HG03575 (cell line): ENCODE measurements around the gene ACCS.

Source experiments
- ATAC-seq: cut with Tn5 transposase; IDR thresholded peaks from one replicate; pipeline ENCODE4 v1.9.1; 2021; ENCODE audit not compliant: unreplicated experiment, insufficient number of reproducible peaks, low FRiP score; ENCODE audit errors: extremely low read depth

ACCS gene

GRCh38 chr11:44082645-44083044 is 16.6 kb downstream of the ACCS start:
- ATAC-seq: no peak

DNA sequence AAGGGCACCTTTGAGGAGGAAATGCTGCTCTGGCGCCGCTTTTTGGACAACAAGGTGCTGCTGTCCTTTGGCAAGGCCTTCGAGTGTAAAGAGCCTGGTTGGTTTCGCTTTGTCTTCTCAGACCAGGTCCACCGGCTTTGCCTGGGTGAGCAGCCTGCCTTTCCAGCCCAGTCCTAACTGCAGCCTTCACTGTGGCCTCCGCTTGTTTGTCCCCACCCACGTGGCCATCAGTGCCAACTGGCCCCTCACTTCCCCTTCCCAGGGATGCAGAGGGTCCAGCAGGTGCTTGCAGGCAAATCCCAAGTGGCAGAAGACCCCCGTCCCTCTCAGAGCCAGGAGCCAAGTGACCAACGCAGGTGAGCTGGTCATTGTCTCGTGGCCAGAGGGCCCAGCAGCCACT is 17.4 kb downstream of the ACCS start:
- no peak for ATAC-seq

DNA sequence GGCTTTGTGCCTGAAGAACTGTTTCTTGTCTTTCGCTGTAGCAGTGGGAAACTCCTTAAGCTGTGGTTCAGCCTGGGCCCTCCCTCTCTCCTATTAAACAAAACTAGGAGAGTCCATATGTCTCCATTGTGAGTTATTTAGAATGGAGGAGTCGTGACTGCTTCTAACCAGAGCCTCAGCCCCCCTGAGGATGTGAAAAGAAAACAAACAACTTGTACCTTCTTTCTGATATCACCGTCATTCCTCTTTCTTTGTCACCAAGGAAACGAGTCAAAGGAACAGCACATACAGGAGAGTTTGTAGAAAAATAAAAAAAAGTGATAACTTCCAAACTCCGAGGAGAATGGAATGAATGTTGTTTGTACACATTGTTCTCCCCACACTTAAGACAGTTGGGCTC is 17.8 kb downstream of the ACCS start:
- ATAC-seq: no peak

GRCh38 chr11:44085330-44085729 is 19.3 kb downstream of the ACCS start:
- no peak for ATAC-seq

GRCh38 chr11:44088377-44088776 is 22.3 kb downstream of the ACCS start:
- no peak for ATAC-seq

DNA sequence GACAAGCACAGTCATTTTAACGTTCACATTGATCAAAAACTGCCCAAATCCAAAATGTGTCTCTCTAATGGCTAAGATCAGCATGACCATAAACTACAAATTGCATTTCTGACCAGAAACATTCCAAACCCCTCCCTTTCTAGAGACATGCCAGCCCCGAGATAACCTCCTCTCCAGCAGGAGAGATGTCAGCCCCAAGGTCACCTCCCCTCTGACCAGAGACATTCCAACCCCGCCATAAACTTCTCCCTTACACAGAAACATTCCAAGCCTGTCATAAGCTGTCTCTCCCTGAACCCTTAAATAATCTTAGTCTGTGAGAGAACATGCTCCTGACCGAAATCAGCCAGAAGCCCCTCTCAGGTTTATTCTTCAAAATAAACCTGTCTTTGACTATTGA is 22.8 kb downstream of the ACCS start:
- ATAC-seq: no peak

DNA sequence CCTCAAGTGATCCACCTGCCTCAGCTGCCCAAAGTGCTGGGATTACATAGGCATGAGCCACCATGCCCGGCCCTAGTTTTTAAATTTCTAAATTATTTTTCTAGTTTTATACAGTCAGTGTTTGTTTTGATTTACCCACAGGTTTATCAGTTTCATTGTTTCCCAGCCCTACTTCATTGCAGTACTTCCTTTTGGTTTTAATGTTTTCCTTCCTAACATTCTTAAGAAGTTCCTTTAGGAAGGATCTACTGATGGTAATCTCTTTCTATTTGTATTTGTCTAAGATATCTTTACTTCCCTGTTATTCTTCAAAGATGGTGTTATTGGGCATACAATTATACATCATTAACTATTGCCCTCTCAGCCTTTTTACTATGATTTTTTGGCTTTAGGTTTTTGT is 24.5 kb downstream of the ACCS start:
- ATAC-seq: no peak

DNA sequence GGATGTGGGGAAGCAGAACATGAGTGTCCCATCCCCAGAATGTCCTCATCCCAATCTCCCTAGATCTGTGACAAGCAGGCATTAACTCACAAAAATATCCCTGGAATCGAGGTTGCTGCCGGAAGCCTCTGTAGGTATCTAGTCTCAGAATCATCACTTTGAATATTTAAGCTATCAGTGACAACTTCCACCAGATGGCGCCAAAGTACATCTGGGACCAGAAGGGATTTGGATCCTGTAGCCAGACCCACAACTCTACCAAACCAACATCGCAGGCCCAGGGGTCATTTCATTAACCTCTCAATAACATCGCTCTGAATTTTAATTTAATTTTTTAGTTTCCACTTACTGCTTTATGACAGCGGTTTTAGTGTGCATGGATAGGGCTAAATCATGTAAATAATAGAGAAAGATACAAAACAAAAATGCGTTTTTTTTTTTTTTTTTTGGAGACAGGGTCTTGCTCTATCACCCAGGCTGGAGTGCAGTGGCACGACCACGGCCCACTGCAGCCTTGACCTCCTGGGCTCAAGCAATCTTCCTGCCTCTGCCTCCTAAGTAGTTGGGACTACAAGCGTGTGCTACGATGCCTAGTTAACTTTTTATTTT is 28.3 kb downstream of the ACCS start:
- no peak for ATAC-seq

DNA sequence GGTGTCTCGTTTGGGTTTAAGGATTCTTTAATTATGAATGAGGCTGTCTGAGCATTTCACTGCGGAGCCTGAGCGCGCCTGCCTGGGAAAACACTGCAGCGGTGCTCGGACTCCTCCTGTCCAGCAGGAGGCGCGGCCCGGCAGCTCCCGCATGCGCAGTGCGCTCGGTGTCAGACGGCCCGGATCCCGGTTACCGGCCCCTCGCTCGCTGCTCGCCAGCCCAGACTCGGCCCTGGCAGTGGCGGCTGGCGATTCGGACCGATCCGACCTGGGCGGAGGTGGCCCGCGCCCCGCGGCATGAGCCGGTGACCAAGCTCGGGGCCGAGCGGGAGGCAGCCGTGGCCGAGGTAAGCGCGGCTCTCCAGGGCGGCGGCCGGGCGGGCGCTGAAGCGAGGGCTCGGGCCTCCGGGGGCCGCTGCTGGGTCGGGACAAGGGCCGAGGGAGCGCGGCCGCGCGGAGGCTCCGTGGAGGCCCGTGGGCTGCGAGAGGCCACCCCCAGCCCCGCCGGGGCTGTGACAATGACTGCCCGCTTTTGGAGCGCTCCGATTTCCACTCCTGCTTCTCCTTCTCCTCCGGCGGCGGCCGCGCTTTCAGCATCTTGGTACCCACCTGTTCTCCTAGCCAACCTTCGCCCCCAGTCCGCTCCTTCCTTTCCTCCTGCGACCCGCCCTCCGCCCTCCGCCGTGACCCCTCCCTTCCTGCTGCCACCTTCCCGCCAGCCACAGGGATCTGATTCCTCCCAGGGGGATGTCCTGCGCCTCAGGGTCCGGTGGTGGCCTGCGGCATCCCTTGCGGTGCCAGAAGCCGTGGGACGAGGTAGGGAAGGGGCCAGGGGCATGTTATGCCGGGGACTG is 29.7 kb downstream of the ACCS start, which contains the start of gene EXT2:
TSS of gene EXT2 (plus strand) at position 173 of the 854 bp plus-strand sequence. CDS start 12,035 bp downstream, outside the sequence.
- peak; percentile 70 for ATAC-seq

- no peak for ATAC-seq
These were observed 30.5 kb downstream of the ACCS start for GRCh38 chr11:44096360-44097185.

GRCh38 chr11:44097821-44098220 is 31.8 kb downstream of the ACCS start:
- ATAC-seq: no peak

- no peak for ATAC-seq
These were observed 35.0 kb downstream of the ACCS start for GRCh38 chr11:44101098-44101497.

DNA sequence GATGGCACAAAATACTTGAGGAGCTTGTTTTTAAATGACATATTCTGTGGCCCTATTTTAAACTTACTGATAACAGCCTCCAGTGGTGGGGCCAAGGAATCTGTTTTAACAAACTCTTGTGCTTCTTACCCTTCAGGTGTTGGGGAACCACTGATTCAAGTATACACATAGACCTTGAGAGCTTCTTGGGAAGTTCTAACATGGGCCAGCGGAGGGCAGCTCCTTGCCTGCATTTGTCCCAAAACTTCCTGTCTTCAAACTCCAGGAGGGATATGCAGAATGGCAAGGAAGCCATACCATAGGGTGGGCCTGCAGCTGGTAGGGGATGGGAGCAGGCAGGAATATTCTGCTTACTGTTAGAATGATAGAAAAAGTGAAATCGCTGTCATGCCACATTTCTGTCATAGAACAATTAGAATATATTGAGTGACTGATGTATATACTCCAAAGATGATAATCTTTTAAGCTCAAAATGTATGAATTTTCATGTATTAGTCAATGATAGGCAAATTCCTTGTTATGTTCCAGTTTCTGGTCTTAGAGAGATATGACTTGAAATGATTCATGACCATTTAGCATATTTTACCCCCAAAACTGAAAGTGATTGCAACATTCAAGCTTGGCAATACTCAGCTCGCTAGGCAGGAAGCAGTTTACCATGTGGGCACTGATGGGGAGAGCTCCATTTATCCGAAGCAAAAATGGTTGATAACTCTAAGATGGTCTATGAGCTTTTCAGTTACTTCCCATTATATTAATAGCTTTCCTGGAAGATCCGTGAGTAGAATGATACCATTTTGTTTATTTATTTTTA is 38.6 kb downstream of the ACCS start:
- no peak for ATAC-seq

- ATAC-seq: no peak
These were observed 42.2 kb downstream of the ACCS start for GRCh38 chr11:44108260-44108659.

GRCh38 chr11:44110231-44110679 is 44.2 kb downstream of the ACCS start:
- peak; percentile 61 for ATAC-seq

- ATAC-seq: no peak
These were observed 46.2 kb downstream of the ACCS start for GRCh38 chr11:44112091-44112821.

DNA sequence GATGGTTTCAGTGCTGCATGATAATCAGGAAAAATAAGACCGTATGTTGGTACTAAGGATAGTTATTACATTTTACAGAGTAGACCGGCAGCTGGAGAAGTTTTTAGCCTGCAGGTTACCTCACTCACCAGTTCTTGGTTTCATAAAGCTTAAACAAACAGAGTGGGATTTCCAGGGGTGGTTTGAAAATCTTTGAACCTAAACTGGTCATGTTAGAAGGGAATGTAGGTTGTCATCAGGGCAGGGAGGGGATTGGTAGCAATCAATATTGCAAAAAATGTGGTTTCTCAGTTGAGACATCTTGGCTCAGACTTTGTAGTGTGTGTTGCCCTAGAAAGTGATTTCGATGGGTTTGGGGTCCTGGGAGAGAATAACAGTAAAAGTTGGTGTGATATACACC is 46.9 kb downstream of the ACCS start:
- ATAC-seq: no peak

DNA sequence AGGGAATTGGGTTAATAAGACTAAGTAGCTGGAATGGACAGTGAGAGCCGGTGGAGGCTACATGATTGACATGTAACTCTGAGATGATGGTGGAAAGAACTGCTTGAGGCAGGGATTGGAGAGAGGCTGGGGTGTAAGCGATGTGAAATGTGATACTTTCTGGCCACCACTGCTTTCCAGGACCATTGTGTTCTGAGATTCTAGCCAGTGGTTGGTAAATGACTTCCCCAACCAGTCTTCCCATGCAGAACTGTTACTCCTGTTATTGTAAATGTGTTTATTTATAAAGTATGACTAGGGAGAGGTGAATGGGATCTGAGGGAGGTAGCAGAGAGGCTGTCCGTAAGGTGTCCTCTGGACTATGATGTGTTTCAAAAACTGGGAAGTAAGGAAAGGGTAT is 47.5 kb downstream of the ACCS start:
- ATAC-seq: no peak
